Globus pallidus (tissue), 1 donor: ENCODE data around the gene HNRNPM.
"Not testable (repeated sequence)": the region's sequence is repeated elsewhere in the genome, so short reads cannot be mapped to it uniquely, and the experiment has no call there.

Experiments
- DNase-seq: peaks from one replicate; pipeline ENCODE4 v3.0.0-alpha.2; 2015; ENCODE audit warnings: low spot score

HNRNPM gene

GRCh38 chr19:8426283-8426682 lies 18.5 kb upstream of the HNRNPM start:
- DNase-seq, result no peak

DNA sequence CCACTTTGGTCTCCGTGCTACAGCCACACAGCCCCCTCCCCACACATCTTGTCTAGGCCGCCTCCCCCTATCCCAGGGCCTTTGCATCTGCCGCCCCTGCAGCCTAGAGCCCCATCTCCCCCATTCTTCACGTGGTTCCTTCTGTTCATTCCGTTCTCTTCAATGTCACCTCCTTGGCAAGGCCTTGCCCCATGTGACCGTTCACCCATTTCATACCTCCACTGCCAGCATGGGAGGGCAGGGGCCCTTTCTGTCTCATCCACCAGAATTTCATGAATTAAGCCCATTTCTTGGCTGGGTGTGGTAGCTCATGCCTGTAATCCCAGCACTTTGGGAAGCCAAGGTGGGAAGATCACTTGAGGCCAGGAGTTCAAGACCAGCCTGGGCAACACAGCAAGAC lies 15.7 kb upstream of the HNRNPM start:
- DNase-seq, result no peak

DNA sequence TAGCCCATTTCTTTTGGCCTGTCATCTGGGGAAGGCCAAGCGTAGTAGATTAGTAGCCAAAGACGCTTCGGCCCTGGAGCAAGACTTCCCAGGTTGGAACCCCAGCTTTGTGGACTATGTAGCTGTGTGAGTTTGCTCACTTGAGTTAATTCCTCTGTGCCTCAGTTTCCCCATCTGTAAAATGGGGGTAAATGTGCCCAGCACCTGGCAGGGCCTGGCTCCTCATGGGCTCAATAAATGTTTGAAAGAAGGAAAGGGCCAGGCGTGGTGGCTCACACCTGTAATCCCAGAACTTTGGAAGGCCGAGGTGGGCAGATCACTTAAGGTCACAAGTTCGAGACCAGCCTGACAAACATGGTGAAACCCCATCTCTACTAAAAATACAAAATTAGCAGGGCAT lies 14.9 kb upstream of the HNRNPM start:
- no peak for DNase-seq

- no peak for DNase-seq
Measured at GRCh38 chr19:8430650-8431049, 14.1 kb upstream of the HNRNPM start.

- DNase-seq, result no peak
Measured at GRCh38 chr19:8438236-8438635, 6.5 kb upstream of the HNRNPM start.

GRCh38 chr19:8441725-8442544 lies 2.8 kb upstream of the HNRNPM start:
- no peak for DNase-seq

DNA sequence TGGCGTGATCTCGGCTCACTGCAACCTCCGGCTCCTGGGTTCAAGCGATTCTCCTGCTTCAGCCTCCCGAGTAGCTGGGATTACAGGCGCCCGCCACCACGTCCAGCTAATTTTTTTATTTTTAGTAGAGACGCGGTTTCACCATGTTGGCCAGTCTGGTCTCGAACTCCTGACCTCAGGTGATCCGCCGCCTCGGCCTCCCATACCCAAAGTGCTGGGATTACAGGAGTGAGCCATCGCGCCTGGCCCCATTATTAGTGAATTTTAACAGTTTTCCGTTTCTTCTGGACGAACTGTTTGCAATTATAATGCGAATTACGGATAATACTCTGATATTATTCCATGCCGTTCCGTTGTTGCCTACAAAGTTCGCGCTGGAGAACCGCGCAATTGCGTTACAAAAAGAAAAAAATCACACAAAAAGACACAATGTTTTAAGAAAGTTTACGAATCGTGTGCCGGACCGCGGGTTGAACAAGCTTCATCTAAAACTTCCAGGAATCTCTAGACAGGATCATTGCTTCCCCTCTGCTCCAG lies 567 bp upstream of the HNRNPM start:
- not testable (repeated sequence) for DNase-seq

GRCh38 chr19:8445488-8446001 lies 770 bp downstream of the HNRNPM start:
- no peak for DNase-seq

- no peak for DNase-seq
Measured at GRCh38 chr19:8446061-8446709, 1.4 kb downstream of the HNRNPM start.

GRCh38 chr19:8449830-8450229 lies 5.1 kb downstream of the HNRNPM start:
- no peak for DNase-seq

- no peak for DNase-seq
Measured at GRCh38 chr19:8451377-8451776, 6.6 kb downstream of the HNRNPM start.

DNA sequence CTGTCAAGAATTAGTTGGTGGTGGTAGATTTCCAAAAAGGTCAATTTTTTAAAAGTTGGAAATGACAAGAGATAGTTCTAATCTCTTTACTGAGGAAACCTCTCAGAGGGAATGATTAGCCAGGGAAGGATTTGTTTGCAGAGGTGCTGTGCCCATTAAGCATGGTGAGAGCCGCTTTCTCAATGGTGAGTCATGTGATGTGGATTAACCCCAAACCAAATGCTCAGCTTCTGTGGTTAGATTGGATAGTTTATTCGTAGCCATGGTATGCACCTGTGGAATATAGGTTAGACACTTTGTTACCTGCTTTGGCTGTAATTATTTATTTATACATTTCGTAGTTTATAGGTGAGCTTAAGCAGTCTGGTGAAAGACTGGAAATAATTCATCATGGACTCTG lies 7.1 kb downstream of the HNRNPM start:
- DNase-seq, result no peak

- DNase-seq, result no peak
Measured at GRCh38 chr19:8452446-8453123, 7.8 kb downstream of the HNRNPM start.

GRCh38 chr19:8453616-8454015 lies 8.8 kb downstream of the HNRNPM start:
- no peak for DNase-seq

DNA sequence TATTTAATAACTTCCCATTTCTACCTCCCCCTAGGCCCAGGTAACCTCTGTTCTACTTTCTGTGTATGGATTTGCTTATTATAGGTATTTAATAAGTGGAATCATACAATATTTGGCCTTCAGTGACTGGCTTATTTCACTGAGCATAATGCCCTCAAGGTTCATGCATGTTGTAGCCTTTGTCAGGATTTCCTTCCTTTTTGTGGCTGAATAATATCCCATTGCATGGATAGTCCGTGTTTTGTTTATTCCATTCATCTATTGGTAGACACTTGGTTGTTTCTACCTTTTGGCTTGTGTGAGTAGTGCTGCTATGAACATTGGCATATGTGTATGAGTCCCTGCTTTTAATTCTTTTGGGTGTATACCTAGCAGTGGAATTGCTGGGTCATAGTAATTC lies 9.4 kb downstream of the HNRNPM start:
- no peak for DNase-seq

GRCh38 chr19:8455018-8455417 lies 10.2 kb downstream of the HNRNPM start:
- DNase-seq, result no peak

- no peak for DNase-seq
Measured at GRCh38 chr19:8456064-8456463, 11.3 kb downstream of the HNRNPM start.

DNA sequence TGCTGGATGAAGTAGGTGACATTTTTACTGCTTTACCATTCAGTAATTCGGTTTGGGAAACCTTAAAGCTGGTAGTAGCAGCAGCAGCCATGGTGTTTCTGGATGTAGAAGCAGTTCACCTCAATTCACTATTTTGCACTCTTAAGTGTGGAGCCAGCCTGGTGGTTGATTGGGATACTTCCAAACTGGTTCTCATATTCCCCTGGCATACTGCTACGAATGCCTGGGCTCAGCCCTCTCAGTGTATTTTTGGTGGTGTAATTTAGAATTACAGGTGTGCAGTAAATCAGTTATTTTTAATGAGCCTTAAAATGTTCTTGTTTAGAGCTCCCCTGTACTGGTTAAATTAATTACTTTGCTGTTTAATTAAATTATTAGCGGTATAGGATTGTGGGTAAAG lies 12.4 kb downstream of the HNRNPM start:
- DNase-seq, result no peak

DNA sequence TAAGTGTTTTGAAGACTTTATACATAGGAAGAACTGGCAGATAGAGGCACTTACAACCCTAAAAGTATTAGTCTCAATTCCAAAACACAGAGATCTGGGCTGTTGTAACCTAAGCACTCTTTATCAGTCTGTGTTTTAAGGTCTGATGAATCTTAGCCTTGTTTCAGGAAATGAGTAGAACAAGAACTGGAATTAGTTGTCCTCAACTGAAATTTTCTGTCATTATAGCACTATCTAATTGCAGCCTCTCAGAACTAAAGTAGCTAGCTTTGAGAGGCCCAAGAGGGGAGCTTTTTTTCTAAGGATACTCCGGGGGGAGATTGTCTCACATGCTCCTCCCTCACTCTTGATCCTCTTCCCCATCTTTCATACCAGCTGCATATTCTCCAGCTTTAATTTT lies 13.1 kb downstream of the HNRNPM start:
- DNase-seq, result no peak

DNA sequence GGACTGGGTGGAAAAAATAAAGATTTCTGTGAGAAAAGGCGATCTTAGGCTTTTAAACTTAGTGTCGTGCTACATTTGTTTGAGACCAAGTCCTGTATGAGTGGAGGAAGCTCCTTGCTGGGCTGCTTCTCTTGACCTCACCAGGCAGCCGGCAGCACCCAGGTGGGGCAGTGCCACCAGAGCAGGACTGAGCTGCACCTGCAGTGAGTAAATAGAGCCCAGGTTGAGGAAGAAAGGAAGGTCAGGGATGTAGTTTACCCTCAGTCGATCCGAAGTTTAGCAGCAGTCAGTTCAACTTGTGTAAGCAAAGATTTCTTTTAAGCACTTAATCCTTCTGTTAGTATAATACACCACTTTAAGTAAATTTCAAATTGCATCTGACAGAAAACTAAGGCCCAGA lies 13.6 kb downstream of the HNRNPM start:
- DNase-seq, result no peak

DNA sequence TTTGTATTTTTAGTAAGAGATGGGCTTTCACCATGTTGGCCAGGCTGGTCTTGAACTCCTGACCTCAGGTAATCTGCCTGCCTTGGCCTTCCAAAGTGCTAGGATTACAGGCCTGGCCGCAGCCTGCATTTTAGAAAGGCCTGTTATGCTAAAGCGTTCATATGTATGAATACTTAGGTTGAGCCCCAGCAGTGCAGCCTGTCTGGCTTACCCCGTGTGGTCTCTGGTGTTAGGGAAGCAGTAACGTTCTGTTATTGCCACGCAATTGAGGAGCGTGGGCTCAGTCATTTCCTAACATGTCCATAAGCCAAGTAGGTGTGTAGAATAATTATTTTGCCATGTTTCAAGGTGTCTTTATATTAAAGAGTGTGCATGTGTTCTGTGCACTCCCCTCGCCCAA lies 14.3 kb downstream of the HNRNPM start:
- DNase-seq, result no peak

- no peak for DNase-seq
Measured at GRCh38 chr19:8459520-8460270, 14.9 kb downstream of the HNRNPM start.
